Mucosa of stomach (tissue), 1 donor: ENCODE measurements around the gene NCBP3.
"Not testable (repeated sequence)": the region's sequence is repeated elsewhere in the genome, so short reads cannot be mapped to it uniquely, and the experiment has no call there.

ENCODE experiments used
- H3K27me3 ChIP-seq: one replicate; pipeline ENCODE4 v1.7.0; 2013; ENCODE audit warnings: mild to moderate bottlenecking, low read length; ENCODE audit not compliant: control insufficient read depth, insufficient read depth
- H3K36me3 ChIP-seq: one replicate; pipeline ENCODE4 v1.7.0; 2013; ENCODE audit warnings: low read length; ENCODE audit not compliant: control insufficient read depth, insufficient read depth
- H3K4me1 ChIP-seq: one replicate; pipeline ENCODE4 v1.7.0; 2013; ENCODE audit warnings: mild to moderate bottlenecking, low read length; ENCODE audit not compliant: control insufficient read depth, insufficient read depth
- H3K4me3 ChIP-seq: one replicate; pipeline ENCODE4 v1.7.0; 2013; ENCODE audit warnings: low read length
- H3K9ac ChIP-seq: one replicate; pipeline ENCODE4 v1.7.0; 2013; ENCODE audit warnings: mild to moderate bottlenecking, low read length, moderate library complexity
- H3K9me3 ChIP-seq: one replicate; pipeline ENCODE4 v1.7.0; 2013; ENCODE audit warnings: mild to moderate bottlenecking, low read length, moderate library complexity; ENCODE audit not compliant: control insufficient read depth
- donor health status: Pancreatic carcinoma.

The NCBP3 gene

DNA sequence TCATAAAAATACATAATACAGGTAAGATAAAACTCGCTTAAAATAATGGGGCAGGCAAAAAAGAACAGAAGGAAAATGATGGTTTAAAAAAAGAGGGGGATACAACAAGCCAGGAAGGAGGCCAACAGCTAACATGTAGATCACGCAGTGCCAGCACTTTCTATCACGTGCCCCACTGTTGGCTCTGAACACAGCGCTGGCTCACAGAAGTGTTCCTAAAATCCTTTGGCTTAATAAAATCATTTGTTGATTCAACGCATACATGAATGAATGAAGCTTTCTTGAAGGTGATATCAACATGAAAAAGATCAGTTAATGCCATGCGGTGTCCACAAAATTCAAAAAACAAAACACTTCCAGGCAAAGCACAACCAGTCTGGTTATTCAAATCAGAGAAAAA, 53.6 kb downstream of the NCBP3 start:
- Histone ChIP-seq H3K27me3 (no peaks in the 10 kb centered on the region), H3K4me1 (no peaks in the 10 kb centered on the region), H3K9me3 (no peaks in the 10 kb centered on the region), H3K4me3 (no peak overlapping the region), H3K36me3 (no peaks in the 10 kb centered on the region), H3K9ac (no peak overlapping the region)

DNA sequence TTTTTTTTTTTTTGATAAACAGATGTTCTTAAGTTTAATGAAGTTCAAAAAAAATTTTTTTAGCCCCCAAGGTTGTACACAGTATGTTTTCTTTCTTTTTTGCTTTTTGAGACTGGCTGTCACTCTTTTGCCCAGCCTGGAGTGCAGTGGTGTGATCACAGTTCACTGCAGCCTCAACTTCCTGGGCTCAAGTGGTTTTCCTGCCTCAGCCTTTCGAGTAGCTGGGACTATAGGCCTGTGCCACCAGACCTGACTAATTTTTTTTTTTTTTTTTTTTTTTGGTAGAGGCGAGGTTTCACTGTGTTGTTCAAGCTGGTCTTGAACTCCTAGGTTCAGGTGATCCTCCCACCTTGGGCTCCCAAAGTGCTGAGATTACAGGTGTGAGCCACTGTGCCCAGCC, 57.8 kb downstream of the NCBP3 start:
- H3K4me3 ChIP-seq, result no peak overlapping the region
- H3K9ac ChIP-seq, result no peak overlapping the region
- H3K4me1 ChIP-seq, result no peaks in the 10 kb centered on the region
- H3K36me3 ChIP-seq, result no peaks in the 10 kb centered on the region
- no peaks in the 10 kb centered on the region for H3K27me3 ChIP-seq
- no peaks in the 10 kb centered on the region for H3K9me3 ChIP-seq

DNA sequence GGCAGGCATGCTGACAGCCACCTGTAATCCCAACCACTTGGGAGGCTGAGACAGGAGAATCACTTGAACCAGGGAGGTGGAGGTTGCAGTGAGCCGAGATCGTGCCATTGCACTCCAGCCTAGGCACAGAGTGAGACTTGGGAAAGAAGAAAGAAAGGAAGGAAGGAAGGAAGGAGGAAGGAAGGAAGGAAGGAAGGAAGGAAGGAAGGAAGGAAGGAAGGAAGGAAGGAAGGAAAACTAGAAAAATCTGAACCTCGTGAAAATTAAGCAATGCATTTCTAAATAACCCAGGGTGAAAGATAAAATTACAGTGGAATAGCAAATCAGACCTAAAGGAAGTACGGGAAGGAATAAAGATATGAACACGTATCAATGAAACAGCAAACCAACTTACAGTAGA, 60.7 kb downstream of the NCBP3 start:
- not testable (repeated sequence) for H3K36me3 ChIP-seq, H3K27me3 ChIP-seq, H3K9me3 ChIP-seq, H3K9ac ChIP-seq, H3K4me1 ChIP-seq, H3K4me3 ChIP-seq

DNA sequence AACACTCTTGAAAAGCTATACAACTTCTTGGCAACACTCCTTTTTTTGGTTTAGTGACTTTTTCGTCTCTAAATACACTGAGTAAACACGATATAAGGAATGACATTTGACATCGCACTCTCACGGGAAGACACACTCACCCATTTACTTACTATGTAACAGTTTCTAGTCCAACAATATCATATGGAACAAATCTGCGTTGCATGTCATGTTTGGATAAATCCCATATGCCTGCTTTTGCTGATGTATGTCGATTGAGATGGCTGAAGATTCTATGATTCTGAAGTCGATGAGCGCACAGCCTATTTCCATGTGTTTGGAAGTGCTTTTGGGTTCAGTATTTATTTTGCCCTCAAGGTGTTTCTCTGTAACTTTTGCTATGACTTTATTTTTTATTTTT, 63.3 kb downstream of the NCBP3 start:
- no peaks in the 10 kb centered on the region for H3K36me3 ChIP-seq
- H3K27me3 ChIP-seq, result no peaks in the 10 kb centered on the region
- H3K4me3 ChIP-seq, result no peak overlapping the region
- H3K4me1 ChIP-seq, result no peaks in the 10 kb centered on the region
- H3K9me3 ChIP-seq, result no peaks in the 10 kb centered on the region
- H3K9ac ChIP-seq, result no peak overlapping the region

DNA sequence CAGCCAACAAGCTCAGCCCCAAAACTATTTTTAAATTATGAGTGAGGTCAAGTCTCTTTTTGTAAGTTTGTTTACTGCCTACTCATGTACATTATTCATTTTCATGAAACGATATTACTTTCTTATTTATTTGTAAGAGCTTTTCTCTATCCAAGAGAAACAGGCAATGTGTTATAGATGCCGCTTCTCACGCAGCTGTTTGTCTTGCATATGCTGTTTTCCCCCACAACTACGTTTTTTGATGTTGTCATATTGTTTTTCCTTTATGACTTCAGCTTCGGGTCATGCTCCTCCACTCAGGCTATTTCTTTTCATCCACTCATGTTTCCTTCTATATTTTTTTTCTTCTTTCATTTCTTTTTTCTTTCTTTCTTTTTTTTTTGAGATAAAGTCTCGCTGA, 65.1 kb downstream of the NCBP3 start:
- no peaks in the 10 kb centered on the region for H3K27me3 ChIP-seq

DNA sequence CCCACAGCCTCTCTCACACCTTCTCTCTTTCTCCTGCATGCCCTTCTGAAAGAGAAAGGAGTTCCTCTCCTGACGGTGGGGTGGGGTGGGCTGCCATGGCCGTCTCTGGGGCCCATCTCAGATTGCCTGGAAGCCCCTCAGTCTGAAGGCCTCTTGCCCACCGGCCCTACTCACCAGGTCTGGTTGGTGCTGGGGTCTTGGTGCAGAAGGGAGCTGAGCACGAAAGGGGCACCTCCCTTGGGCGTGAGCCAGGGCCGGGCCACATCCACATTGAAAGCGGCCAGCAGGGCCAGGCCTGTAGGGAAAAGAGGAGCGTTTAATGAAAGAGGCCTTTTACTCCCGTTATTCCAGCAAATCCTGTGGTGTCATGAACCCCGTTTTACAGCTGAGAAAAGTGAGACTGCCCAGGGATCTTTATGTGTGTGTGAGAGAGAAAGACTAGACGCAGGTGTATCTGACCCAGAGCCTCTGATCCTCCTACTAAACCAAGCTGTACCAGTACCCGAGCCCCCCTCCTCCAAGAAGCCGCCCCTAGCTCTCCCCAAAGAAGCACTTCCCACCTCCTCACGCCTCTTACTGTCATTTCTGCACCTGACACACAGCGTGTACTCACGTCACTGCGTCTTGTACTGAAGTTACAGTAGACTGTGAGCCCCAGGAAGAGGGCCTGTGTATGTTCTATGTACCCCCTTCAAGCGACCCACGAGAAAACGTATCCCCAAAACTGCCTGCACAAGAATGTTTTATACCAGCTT, 68.5 kb downstream of the NCBP3 start:
- H3K9me3 ChIP-seq, result no peaks in the 10 kb centered on the region
- no peaks in the 10 kb centered on the region for H3K36me3 ChIP-seq
- H3K9ac ChIP-seq, result no peak overlapping the region
- H3K4me1 ChIP-seq, result no peaks in the 10 kb centered on the region
- H3K4me3 ChIP-seq, result no peak overlapping the region
- H3K27me3 ChIP-seq, result no peaks in the 10 kb centered on the region

More for the DNA sequence above, 65.1 kb downstream of the NCBP3 start:
- Histone ChIP-seq H3K9me3 (no peaks in the 10 kb centered on the region), H3K9ac (no peak overlapping the region), H3K4me1 (no peaks in the 10 kb centered on the region), H3K36me3 (no peaks in the 10 kb centered on the region), H3K4me3 (no peak overlapping the region)

DNA sequence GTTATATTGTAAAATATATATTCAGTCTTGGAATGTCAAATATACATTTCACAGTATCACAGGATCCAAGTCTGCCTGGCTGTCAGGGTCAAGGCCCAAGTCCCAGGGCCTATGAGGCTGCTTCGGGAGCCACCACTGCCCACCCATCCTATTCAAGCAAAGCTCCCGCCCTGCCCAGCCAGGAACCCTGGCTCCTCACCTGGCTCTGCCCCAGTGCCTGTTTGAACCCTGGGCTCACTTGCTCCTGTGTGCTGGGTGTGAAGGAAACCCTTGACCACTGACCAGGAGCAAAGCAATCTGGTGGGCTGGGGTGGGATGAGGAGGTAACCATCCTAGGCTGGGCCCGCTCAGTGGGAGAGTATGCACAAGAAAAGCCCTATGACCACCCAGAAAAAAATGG, 72.1 kb downstream of the NCBP3 start:
- Histone ChIP-seq H3K4me1 (no peaks in the 10 kb centered on the region), H3K4me3 (no peak overlapping the region), H3K27me3 (peaks cover 4% of the 10 kb centered on the region), H3K36me3 (no peaks in the 10 kb centered on the region), H3K9me3 (no peaks in the 10 kb centered on the region), H3K9ac (no peak overlapping the region)

DNA sequence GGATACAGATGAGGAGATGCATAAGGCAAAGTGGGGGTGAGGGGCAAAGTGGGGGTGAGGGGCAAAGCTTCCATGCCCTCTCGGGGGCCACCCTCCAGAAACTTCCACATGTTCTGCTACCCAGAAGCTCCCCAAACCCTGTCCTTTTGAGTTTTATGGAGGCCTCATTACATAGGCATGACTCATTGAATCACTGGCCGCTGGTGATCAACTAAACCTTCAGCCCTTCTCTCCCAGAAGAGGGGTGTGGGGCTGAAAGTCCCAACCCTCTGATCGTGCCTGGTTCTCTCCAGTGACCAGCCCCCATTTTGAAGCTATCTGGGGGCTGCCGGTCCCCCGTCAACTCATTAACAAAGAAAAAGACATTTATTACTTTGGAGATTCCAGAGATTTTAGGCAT, 72.5 kb downstream of the NCBP3 start:
- H3K27me3 ChIP-seq, result peaks cover 4% of the 10 kb centered on the region
- no peaks in the 10 kb centered on the region for H3K36me3 ChIP-seq
- H3K9me3 ChIP-seq, result no peaks in the 10 kb centered on the region
- H3K4me1 ChIP-seq, result no peaks in the 10 kb centered on the region
- no peak overlapping the region for H3K4me3 ChIP-seq
- no peak overlapping the region for H3K9ac ChIP-seq

DNA sequence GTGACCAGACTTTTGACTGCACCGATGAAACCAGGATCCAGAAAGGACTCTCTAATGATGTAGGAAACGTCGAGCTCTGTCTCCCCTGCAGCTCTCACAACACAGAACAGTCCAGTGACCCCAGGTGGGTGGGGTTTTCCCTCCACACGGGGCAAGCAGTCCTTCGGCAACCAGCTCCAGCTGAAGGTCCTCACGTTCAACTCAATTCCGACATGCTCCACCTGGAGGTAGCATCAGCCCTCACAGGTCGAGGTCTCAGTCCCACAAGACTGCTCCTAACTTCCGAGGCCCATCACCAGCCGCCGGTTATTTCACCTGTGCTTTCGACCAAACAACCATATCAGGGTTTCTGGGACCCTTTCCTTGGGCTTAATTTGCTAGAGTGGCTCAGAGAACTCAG, 73.3 kb downstream of the NCBP3 start:
- Histone ChIP-seq H3K9ac (no peak overlapping the region), H3K4me3 (no peak overlapping the region), H3K9me3 (no peaks in the 10 kb centered on the region), H3K36me3 (no peaks in the 10 kb centered on the region), H3K27me3 (peaks cover 4% of the 10 kb centered on the region), H3K4me1 (no peaks in the 10 kb centered on the region)

DNA sequence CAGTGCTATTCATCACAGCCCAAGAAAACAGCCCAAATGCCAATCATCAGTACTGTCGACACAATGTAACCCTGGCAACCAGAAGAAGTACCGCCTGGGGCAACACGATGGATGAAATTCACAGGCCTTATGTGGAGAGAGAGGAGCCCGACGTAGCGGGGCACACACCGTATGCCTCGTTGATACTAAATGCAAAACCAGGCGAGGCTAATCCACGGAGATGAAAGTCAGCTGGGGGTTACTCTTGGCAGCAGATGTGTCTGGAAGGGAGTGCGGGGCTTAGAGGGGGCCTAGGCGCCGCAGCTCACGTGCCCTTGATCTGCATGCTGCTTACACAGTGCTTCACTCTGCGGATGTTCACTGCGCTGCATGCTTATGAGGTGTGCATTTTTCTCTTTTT, 74.9 kb downstream of the NCBP3 start:
- peaks cover 4% of the 10 kb centered on the region for H3K27me3 ChIP-seq
- H3K9me3 ChIP-seq, result no peaks in the 10 kb centered on the region
- H3K9ac ChIP-seq, result no peak overlapping the region
- H3K4me1 ChIP-seq, result no peaks in the 10 kb centered on the region
- no peaks in the 10 kb centered on the region for H3K36me3 ChIP-seq
- no peak overlapping the region for H3K4me3 ChIP-seq

DNA sequence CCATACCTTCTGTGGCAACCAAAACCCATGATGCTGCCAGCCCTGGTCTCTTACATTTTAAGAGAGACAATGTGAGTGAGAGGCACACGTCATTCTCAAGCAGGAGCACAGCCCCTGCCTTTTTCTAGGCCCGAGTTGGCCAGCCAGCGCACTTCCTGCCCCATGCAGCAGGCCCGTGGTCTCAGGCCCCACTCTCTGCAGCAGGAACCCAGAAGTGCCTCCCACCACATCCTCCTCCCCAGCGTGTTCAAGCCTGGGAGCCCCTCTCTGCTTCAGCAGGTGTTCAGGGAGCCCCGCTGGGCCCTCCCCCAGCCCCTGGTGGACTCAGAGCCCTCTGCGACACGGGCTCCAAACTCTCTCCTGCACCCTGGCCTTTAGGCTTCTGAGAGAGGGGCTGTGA, 75.6 kb downstream of the NCBP3 start:
- no peaks in the 10 kb centered on the region for H3K9me3 ChIP-seq
- no peaks in the 10 kb centered on the region for H3K4me1 ChIP-seq
- H3K9ac ChIP-seq, result no peak overlapping the region
- no peaks in the 10 kb centered on the region for H3K36me3 ChIP-seq
- H3K27me3 ChIP-seq, result peaks cover 4% of the 10 kb centered on the region
- no peak overlapping the region for H3K4me3 ChIP-seq

DNA sequence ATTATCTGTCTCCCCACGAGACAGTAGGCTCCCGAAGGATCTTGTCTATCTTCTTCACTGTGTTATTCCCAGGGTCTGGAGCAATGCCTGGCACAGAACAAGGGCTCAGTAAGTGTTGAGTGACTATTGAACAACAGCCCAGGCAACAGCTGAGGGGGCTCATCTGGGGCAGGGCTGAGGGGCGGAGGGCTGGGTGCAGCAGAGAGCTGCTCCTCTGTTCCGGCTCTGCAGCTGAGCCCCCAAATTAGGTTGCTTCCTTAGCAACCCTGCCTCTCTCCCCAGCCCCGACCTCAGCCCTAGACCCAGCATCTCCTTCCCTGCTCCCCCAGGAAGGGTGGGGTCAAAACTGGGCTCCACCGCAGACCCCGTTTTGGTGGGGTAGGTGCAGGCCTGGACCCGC, 77.3 kb downstream of the NCBP3 start:
- Histone ChIP-seq H3K9ac (no peak overlapping the region), H3K9me3 (no peaks in the 10 kb centered on the region), H3K4me1 (no peaks in the 10 kb centered on the region)

DNA sequence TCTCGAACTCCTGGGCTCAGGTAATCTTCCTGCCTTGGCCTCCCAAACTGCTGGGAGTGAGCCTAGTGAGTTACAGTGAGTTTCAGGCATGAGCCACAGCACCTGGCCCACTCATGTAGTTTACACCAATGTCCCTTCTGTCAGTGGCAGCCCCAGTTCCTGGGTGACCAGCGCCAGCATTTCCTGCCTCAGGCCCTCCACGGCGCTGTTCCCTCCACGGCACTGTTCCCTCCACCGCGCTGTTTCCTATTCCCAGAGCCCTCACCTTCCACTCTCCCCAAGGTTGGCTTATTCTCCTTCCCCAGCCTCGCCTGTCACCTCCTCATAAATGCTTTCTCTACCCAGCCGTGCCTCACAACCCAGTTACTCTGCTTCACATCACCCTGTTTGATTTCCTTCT, 77.7 kb downstream of the NCBP3 start:
- Histone ChIP-seq H3K27me3 (peaks cover 4% of the 10 kb centered on the region), H3K36me3 (no peaks in the 10 kb centered on the region), H3K4me1 (no peaks in the 10 kb centered on the region), H3K4me3 (no peak overlapping the region), H3K9ac (no peak overlapping the region), H3K9me3 (no peaks in the 10 kb centered on the region)

More for the DNA sequence above, 77.3 kb downstream of the NCBP3 start:
- H3K36me3 ChIP-seq, result no peaks in the 10 kb centered on the region
- peaks cover 4% of the 10 kb centered on the region for H3K27me3 ChIP-seq
- no peak overlapping the region for H3K4me3 ChIP-seq
